Neuronal stem cell (in vitro differentiated cells): ENCODE measurements around the gene CCSER2.

Experiments used
- DNase-seq: peaks from one replicate; pipeline ENCODE4 v3.0.0-alpha.2; 2013; ENCODE audit warnings: low spot score
- H2AFZ ChIP-seq: one replicate; pipeline ENCODE4 v1.6.1; 2013; ENCODE audit warnings: mild to moderate bottlenecking, low read length, inconsistent platforms
- H2AK5ac ChIP-seq: 2 replicates; pipeline ENCODE4 v1.6.1; 2013; ENCODE audit warnings: low read depth, mild to moderate bottlenecking, inconsistent platforms, low read length, moderate library complexity, mixed read lengths
- H2BK120ac ChIP-seq: 2 replicates; pipeline ENCODE4 v1.6.1; 2013; ENCODE audit warnings: low read depth, mild to moderate bottlenecking, inconsistent platforms, low read length, moderate library complexity, mixed read lengths
- H2BK12ac ChIP-seq: one replicate; pipeline ENCODE4 v1.6.1; 2013; ENCODE audit warnings: low read length, inconsistent platforms
- H2BK15ac ChIP-seq: 2 replicates; pipeline ENCODE4 v1.6.1; 2013; ENCODE audit warnings: mild to moderate bottlenecking, low read length, inconsistent platforms, mixed read lengths
- H2BK5ac ChIP-seq: one replicate; pipeline ENCODE4 v1.6.1; 2013; ENCODE audit warnings: inconsistent platforms, mild to moderate bottlenecking, low read length, moderate library complexity
- H3K14ac ChIP-seq: one replicate; pipeline ENCODE4 v1.6.1; 2013; ENCODE audit warnings: low read length, inconsistent platforms
- H3K18ac ChIP-seq: 2 replicates; pipeline ENCODE4 v1.6.1; 2013; ENCODE audit warnings: low read length, inconsistent platforms
- H3K23ac ChIP-seq: 2 replicates; pipeline ENCODE4 v1.6.1; 2013; ENCODE audit warnings: low read depth, mild to moderate bottlenecking, mixed read lengths, low read length, inconsistent platforms; ENCODE audit not compliant: poor library complexity
- H3K27ac ChIP-seq: replicated peaks from 3 replicates; pipeline ENCODE4 v1.5.1; 2013; ENCODE audit warnings: low read length, inconsistent platforms
- H3K27me3 ChIP-seq, 3 experiments: 2 replicates each; pipeline ENCODE4 v1.6.1; 2013; ENCODE audit warnings: low read length in 3 of 3, mild to moderate bottlenecking in 2 of 3, inconsistent platforms in 1 of 3, low read depth in 1 of 3, mixed read lengths in 1 of 3, moderate library complexity in 1 of 3; ENCODE audit not compliant: control insufficient read depth in 3 of 3, insufficient read depth in 3 of 3
- H3K36me3 ChIP-seq, 2 donors: replicated peaks in 1 of 2; 2 replicates each; pipeline ENCODE4 v1.6.1; 2013; ENCODE audit warnings: low read length in 2 of 2; ENCODE audit not compliant: control insufficient read depth in 2 of 2, insufficient read depth in 2 of 2
- H3K4ac ChIP-seq: 2 replicates; pipeline ENCODE4 v1.6.1; 2013; ENCODE audit warnings: inconsistent platforms, mild to moderate bottlenecking, low read length, moderate library complexity
- H3K4me1 ChIP-seq, 2 donors: 1 replicate in 1 of 2; 2 replicates in 1 of 2; pipeline ENCODE4 v1.6.1; 2013; ENCODE audit warnings: low read length in 2 of 2, low read depth in 1 of 2; ENCODE audit not compliant: control insufficient read depth in 2 of 2, insufficient read depth in 1 of 2
- H3K4me2 ChIP-seq: one replicate; pipeline ENCODE4 v1.6.1; 2013; ENCODE audit warnings: mild to moderate bottlenecking, low read length, inconsistent platforms; ENCODE audit not compliant: insufficient read depth, poor library complexity, severe bottlenecking
- H3K4me3 ChIP-seq, 2 donors: 2 replicates each; pipeline ENCODE4 v1.5.1; 2013; ENCODE audit warnings: low read length in 2 of 2, mild to moderate bottlenecking in 2 of 2, inconsistent platforms in 1 of 2, moderate library complexity in 1 of 2
- H3K79me1 ChIP-seq: one replicate; pipeline ENCODE4 v1.6.1; 2013; ENCODE audit warnings: low read depth, mild to moderate bottlenecking, inconsistent platforms, low read length, moderate library complexity
- H3K9ac ChIP-seq: one replicate; pipeline ENCODE4 v1.6.1; 2013; ENCODE audit warnings: mild to moderate bottlenecking, low read depth, low read length, inconsistent platforms; ENCODE audit not compliant: poor library complexity
- H3K9me3 ChIP-seq, 2 donors: replicated peaks in 1 of 2; 2 replicates each; pipeline versions ENCODE3 to v1.6.1; 2013; ENCODE audit warnings: low read length in 2 of 2, mild to moderate bottlenecking in 2 of 2, inconsistent platforms in 1 of 2, low read depth in 1 of 2, mixed read lengths in 1 of 2, moderate library complexity in 1 of 2; ENCODE audit not compliant: control insufficient read depth in 2 of 2, insufficient read depth in 1 of 2
- H4K8ac ChIP-seq: one replicate; pipeline ENCODE4 v1.6.1; 2013; ENCODE audit warnings: low read depth, mild to moderate bottlenecking, inconsistent platforms, low read length, moderate library complexity
- H4K91ac ChIP-seq: one replicate; pipeline ENCODE4 v1.6.1; 2013; ENCODE audit warnings: low read length, low read depth, mild to moderate bottlenecking, inconsistent platforms; ENCODE audit not compliant: poor library complexity
- WGBS, 2 donors: extraction: QIAGEN DNeasy Blood & Tissue Kit; methylation state at CpG; one replicate each; pipeline ENCODE4 v1.1.7; 2013; ENCODE audit warnings: missing lambda C conversion rate in 2 of 2, mixed read lengths in 1 of 2; ENCODE audit not compliant: insufficient read length in 2 of 2, insufficient replicate concordance in 1 of 2; ENCODE audit errors: extremely low coverage in 2 of 2; 5-methylcytosine and 5-hydroxymethylcytosine counted together

Gene CCSER2

DNA sequence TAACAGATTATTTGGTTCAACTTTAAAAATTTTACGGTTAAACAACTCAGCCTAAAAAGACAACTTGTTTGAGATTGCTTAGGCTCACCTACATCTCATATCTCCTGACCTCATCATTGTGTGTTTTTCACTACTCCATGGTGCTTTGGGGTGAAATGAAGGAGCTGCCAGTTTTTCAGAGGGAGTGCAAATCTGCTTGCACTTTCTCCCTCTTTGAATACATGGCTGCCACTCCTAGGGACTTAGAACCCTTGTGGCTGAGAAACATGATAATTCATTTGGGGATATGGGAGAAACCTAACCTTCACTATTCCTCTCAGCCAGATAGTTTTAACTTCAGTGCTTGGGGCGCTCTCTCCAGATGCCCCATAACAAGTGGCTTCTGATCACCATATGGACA, 2.7 kb downstream of the CCSER2 start:
- Histone ChIP-seq H2AK5ac (no peak overlapping the region), H2BK120ac (no peak overlapping the region), H3K9ac (no peak overlapping the region), H2BK5ac (no peak overlapping the region), H3K4me2 (no peak overlapping the region), H3K36me3 (no peaks in the 10 kb centered on the region), H2BK12ac (no peak overlapping the region), H3K27ac (no peak overlapping the region), H3K4ac (no peak overlapping the region), H3K4me3 (no peak overlapping the region), H3K23ac (no peak overlapping the region), H2BK15ac (no peak overlapping the region), H4K8ac (no peak overlapping the region), H3K27me3 (no peaks in the 10 kb centered on the region), H2AFZ (no peak overlapping the region), H3K79me1 (peaks cover 4% of the 10 kb centered on the region), H3K9me3 (no peaks in the 10 kb centered on the region), H4K91ac (no peak overlapping the region), H3K4me1 (peaks cover 8 to 10% of the 10 kb centered on the region in 2 donors), H3K18ac (no peak overlapping the region), H3K14ac (no peak overlapping the region)
- no peak for DNase-seq
- WGBS, 2 donors: no CpG with 5 or more reads among the region's 2 CpGs

DNA sequence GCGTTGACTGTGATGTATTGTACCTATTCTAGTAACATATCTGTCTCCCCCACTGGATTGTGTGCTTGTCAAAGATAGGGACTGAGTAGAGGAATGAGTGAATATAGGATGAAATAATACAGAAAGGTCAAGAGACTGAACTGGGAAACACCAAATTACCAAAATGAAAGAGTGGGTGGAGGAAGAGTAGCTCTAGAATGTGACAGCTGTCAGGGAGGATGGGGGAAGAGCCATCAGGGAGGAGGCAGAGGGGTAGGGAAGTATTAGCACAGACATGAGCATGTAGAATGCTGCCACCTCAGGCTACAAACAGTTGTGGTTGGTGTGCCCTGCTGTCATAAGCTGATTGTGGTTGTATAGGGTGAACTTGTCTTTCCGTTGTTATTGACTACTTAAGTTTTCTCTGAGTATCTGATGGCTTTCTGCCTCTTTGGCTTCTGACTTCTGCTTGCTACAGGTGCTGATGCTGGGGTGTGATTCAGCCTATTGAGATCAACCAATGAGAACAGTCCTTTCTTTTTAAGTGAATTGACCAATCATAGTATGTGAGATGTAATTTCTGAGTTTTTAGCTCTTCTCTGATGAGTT, 5.6 kb downstream of the CCSER2 start:
- H2AK5ac ChIP-seq: no peak overlapping the region
- H3K79me1 ChIP-seq: peaks cover 4% of the 10 kb centered on the region
- no CpG with 5 or more reads among the region's 2 CpGs for WGBS, 2 donors
- H3K27me3 ChIP-seq: no peaks in the 10 kb centered on the region
- H2AFZ ChIP-seq: no peak overlapping the region
- H2BK5ac ChIP-seq: no peak overlapping the region
- H3K4me2 ChIP-seq: no peak overlapping the region
- H2BK12ac ChIP-seq: no peak overlapping the region
- no peaks in the 10 kb centered on the region for H3K36me3 ChIP-seq
- H3K9me3 ChIP-seq: no peaks in the 10 kb centered on the region
- H4K91ac ChIP-seq: no peak overlapping the region
- H4K8ac ChIP-seq: no peak overlapping the region
- no peak for DNase-seq
- no peak overlapping the region for H3K27ac ChIP-seq
- H3K4ac ChIP-seq: no peak overlapping the region
- H3K4me1 ChIP-seq: peaks cover 4 to 10% of the 10 kb centered on the region in 2 donors
- no peak overlapping the region for H3K4me3 ChIP-seq
- no peak overlapping the region for H3K9ac ChIP-seq
- H2BK15ac ChIP-seq: no peak overlapping the region
- no peak overlapping the region for H3K23ac ChIP-seq
- H3K18ac ChIP-seq: no peak overlapping the region
- H3K14ac ChIP-seq: no peak overlapping the region
- H2BK120ac ChIP-seq: no peak overlapping the region

DNA sequence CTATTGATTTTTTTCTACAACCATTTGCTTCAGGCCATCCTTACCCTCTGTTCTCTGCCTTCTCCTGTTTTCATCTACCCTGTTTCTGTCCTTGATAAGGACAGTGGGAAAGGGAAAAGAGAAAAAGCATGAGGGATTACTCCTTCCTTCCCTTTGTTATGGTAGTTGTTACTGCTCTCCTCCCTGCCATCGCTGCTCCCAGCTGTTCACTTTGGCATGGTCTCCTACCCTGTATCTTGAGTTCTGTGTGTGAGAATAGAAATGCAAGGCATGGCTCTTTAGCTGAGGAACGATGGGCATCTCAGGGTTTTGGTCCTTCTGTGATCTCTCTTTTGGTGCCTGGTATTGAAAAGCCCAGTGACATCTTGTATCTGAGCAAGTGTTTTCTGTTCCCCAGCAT, 6.4 kb downstream of the CCSER2 start:
- no peak overlapping the region for H3K4me3 ChIP-seq
- no peak overlapping the region for H3K4me2 ChIP-seq
- no peak overlapping the region for H3K18ac ChIP-seq
- no peak overlapping the region for H3K27ac ChIP-seq
- H3K4ac ChIP-seq: no peak overlapping the region
- no peaks in the 10 kb centered on the region for H3K27me3 ChIP-seq
- no peak overlapping the region for H2BK5ac ChIP-seq
- no peak overlapping the region for H2BK12ac ChIP-seq
- H4K8ac ChIP-seq: no peak overlapping the region
- peaks cover 4% of the 10 kb centered on the region for H3K79me1 ChIP-seq
- WGBS, 2 donors: no CpG with 5 or more reads among the region's 2 CpGs
- no peak overlapping the region for H2AK5ac ChIP-seq
- H3K4me1 ChIP-seq: peaks cover 0 to 10% of the 10 kb centered on the region in 2 donors
- no peaks in the 10 kb centered on the region for H3K36me3 ChIP-seq
- no peak overlapping the region for H3K14ac ChIP-seq
- H3K9me3 ChIP-seq: no peaks in the 10 kb centered on the region
- no peak overlapping the region for H3K9ac ChIP-seq
- H2AFZ ChIP-seq: no peak overlapping the region
- no peak overlapping the region for H4K91ac ChIP-seq
- no peak overlapping the region for H2BK120ac ChIP-seq
- H3K23ac ChIP-seq: no peak overlapping the region
- no peak for DNase-seq
- H2BK15ac ChIP-seq: no peak overlapping the region

DNA sequence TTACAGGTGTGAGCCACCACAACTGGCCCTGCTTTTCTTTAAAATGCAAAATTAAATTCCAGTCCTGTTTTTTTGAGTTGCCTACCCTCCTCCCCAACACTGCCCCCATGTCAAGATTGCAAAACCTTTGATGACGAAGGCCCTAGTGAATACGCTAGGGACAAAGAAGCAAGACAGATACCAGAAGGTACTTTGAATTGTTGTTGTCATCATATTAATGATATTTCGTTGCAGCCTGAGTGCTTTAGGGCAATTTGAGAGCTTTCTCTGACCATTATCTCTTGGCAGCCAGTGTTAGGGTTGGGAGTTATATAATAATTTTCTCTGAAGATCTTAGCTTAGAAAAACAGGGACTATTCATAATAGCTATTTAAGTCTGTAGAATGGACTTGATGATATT, 7.1 kb downstream of the CCSER2 start:
- no peak for DNase-seq
- no peak overlapping the region for H3K4me3 ChIP-seq
- WGBS, 2 donors: no CpG with 5 or more reads among the region's 3 CpGs
- H3K14ac ChIP-seq: no peak overlapping the region
- no peak overlapping the region for H3K18ac ChIP-seq
- H3K9me3 ChIP-seq: no peaks in the 10 kb centered on the region
- peaks cover 0 to 10% of the 10 kb centered on the region in 2 donors for H3K4me1 ChIP-seq
- no peak overlapping the region for H3K23ac ChIP-seq
- peaks cover 4% of the 10 kb centered on the region for H3K79me1 ChIP-seq
- no peak overlapping the region for H2BK15ac ChIP-seq
- H2AFZ ChIP-seq: no peak overlapping the region
- no peaks in the 10 kb centered on the region for H3K36me3 ChIP-seq
- no peak overlapping the region for H3K9ac ChIP-seq
- H2BK12ac ChIP-seq: no peak overlapping the region
- no peak overlapping the region for H3K4me2 ChIP-seq
- no peak overlapping the region for H2BK5ac ChIP-seq
- H2AK5ac ChIP-seq: no peak overlapping the region
- no peaks in the 10 kb centered on the region for H3K27me3 ChIP-seq
- H2BK120ac ChIP-seq: no peak overlapping the region
- H4K91ac ChIP-seq: no peak overlapping the region
- H3K4ac ChIP-seq: no peak overlapping the region
- no peak overlapping the region for H3K27ac ChIP-seq
- no peak overlapping the region for H4K8ac ChIP-seq
